Stimulated activated CD4-positive, alpha-beta T cell treated with anti-CD3 and anti-CD28 coated beads, Interleukin-2, amount 100 ng/mL, for 48 hours (primary cell): ENCODE data around the gene SLC25A20.
A peak's percentile ranks its signal among the peaks of the same experiment; 100 is the strongest.

Experiments
- DNase-seq, 2 donors: peaks; one replicate each; pipeline ENCODE4 v3.0.0-alpha.2; 2020

The SLC25A20 gene

GRCh38 chr3:48897460-48898376 lies 964 bp downstream of the SLC25A20 start:
- DNase-seq = no peak

GRCh38 chr3:48896936-48897335 lies 1.7 kb downstream of the SLC25A20 start:
- no peak for DNase-seq

GRCh38 chr3:48894516-48894915 lies 4.2 kb downstream of the SLC25A20 start:
- no peak for DNase-seq

- no peak for DNase-seq
Observed at GRCh38 chr3:48891606-48892005, 7.1 kb downstream of the SLC25A20 start.

- DNase-seq = no peak
Observed at GRCh38 chr3:48885753-48886152, 12.9 kb downstream of the SLC25A20 start.

GRCh38 chr3:48881652-48882114 lies 17.0 kb downstream of the SLC25A20 start:
- DNase-seq = no peak

- DNase-seq = no peak
Observed at GRCh38 chr3:48881006-48881405, 17.7 kb downstream of the SLC25A20 start.

- no peak for DNase-seq
Observed at GRCh38 chr3:48879994-48880377, 18.7 kb downstream of the SLC25A20 start.

- DNase-seq = no peak
Observed at GRCh38 chr3:48879307-48879993, 19.2 kb downstream of the SLC25A20 start.

GRCh38 chr3:48877671-48878070 lies 21.0 kb downstream of the SLC25A20 start:
- DNase-seq = no peak

GRCh38 chr3:48863122-48863521 lies 35.6 kb downstream of the SLC25A20 start:
- DNase-seq = no peak

- no peak for DNase-seq
Observed at GRCh38 chr3:48859206-48859605, 39.5 kb downstream of the SLC25A20 start.

GRCh38 chr3:48858709-48859108 lies 40.0 kb downstream of the SLC25A20 start:
- no peak for DNase-seq

GRCh38 chr3:48857641-48858040 lies 41.0 kb downstream of the SLC25A20 start:
- no peak for DNase-seq

GRCh38 chr3:48856469-48856868 lies 42.2 kb downstream of the SLC25A20 start:
- no peak for DNase-seq

- DNase-seq = no peak
Observed at GRCh38 chr3:48855681-48856447, 42.8 kb downstream of the SLC25A20 start.

- no peak for DNase-seq
Observed at GRCh38 chr3:48852151-48852550, 46.5 kb downstream of the SLC25A20 start.

- no peak for DNase-seq
Observed at GRCh38 chr3:48851407-48851806, 47.3 kb downstream of the SLC25A20 start.

GRCh38 chr3:48848816-48849515 lies 49.7 kb downstream of the SLC25A20 start:
- DNase-seq = no peak

- peak; percentile 70 to 77 for DNase-seq
Observed at GRCh38 chr3:48847504-48848423, 50.9 kb downstream of the SLC25A20 start, which contains the start of gene PRKAR2A. Gene PRKAR2A (minus strand): TSS chr3:48847874. CDS start chr3:48847596, 278 bp downstream.

GRCh38 chr3:48847053-48847503 lies 51.6 kb downstream of the SLC25A20 start:
- peak; percentile 44 to 45 for DNase-seq
